Vagina (tissue), 2 donors: ENCODE measurements around the gene KIF3C. TPM values are rescaled to one million over a fixed set of nuclear protein-coding genes. Genes with fewer than 3 reads are reported as not detected.

Experiments
- DNase-seq, 2 donors: peaks; one replicate each; pipeline ENCODE4 v3.0.0-alpha.2; 2017; ENCODE audit errors: extremely low spot score in 2 of 2
- H3K27ac ChIP-seq: fragments of 200-600 bp; sonication (generic); one replicate; pipeline ENCODE4 v1.5.1; 2019
- H3K27me3 ChIP-seq: fragments of 200-600 bp; sonication (generic); one replicate; pipeline ENCODE4 v1.5.1; 2019
- H3K36me3 ChIP-seq, 2 donors: fragments of 200-600 bp; sonication (generic); one replicate each; pipeline ENCODE4 v1.5.1; 2017 to 2019
- H3K4me1 ChIP-seq: fragments of 200-600 bp; sonication (generic); one replicate; pipeline ENCODE4 v1.5.1; 2019
- H3K4me3 ChIP-seq, 2 donors: fragments of 200-600 bp; sonication (generic); 1 replicate in 1 of 2; 2 replicates in 1 of 2; pipeline ENCODE4 v1.5.1; 2016 to 2019
- H3K9me3 ChIP-seq: fragments of 200-600 bp; sonication (generic); one replicate; pipeline ENCODE4 v1.5.1; 2019
- CTCF ChIP-seq, 3 experiments: fragments of 450-650 bp in 2 of 3; fragments of 200-600 bp in 1 of 3; sonication (generic) in 1 of 3; IDR thresholded peaks; one replicate each; pipeline ENCODE4 v1.5.1; 2017 to 2019; ENCODE audit warnings: antibody characterized with exemption in 3 of 3, mild to moderate bottlenecking in 2 of 3, moderate library complexity in 2 of 3
- POLR2A ChIP-seq, 2 donors: fragments of 450-650 bp; IDR thresholded peaks; one replicate each; pipeline ENCODE4 v1.6.1; 2017; ENCODE audit warnings: antibody characterized with exemption in 2 of 2, mild to moderate bottlenecking in 2 of 2, moderate library complexity in 2 of 2
- POLR2AphosphoS5 ChIP-seq, 2 donors: sonication (generic); formaldehyde crosslinking; IDR thresholded peaks; one replicate each; pipeline ENCODE4 v1.9.0; 2017; ENCODE audit warnings: antibody characterized with exemption in 2 of 2, mild to moderate bottlenecking in 2 of 2, low read depth in 1 of 2; ENCODE audit not compliant: insufficient read depth in 1 of 2
- intact Hi-C: fragments of 100-400 bp; cut with DNase I; formaldehyde crosslinking; loops from one replicate; pipeline ENCODE4 v1.15.1; 2023
- total RNA-seq: library from RNA; depleted of rRNA; stranded (reverse); fragments of >200 nt; gene quantifications from one replicate; pipeline ENCODE4 v1.2.3, GENCODE V29; 2016

KIF3C gene
- total RNA-seq, 1 donor from 2014 or later, result 9.3 TPM

GRCh38 chr2:25988134-25988533, 5.8 kb upstream of the KIF3C start:
- Histone ChIP-seq H3K9me3 (no peaks in the 10 kb centered on the region), H3K4me3 (no peak overlapping the region), H3K27me3 (no peaks in the 10 kb centered on the region), H3K4me1 (peaks cover 7% of the 10 kb centered on the region), H3K36me3 (no peaks in the 10 kb centered on the region), H3K27ac (no peak overlapping the region)
- intact Hi-C loops, result no loop called here
- no peak for DNase-seq
- TF ChIP-seq CTCF (IDR thresholded peaks at IDR 0.05) (no peak), POLR2AphosphoS5 (IDR thresholded peaks at IDR 0.05; ENCODE audit: insufficient read depth in 1 of 2, low read depth in 1 of 2) (no peak), POLR2A (IDR thresholded peaks at IDR 0.05) (no peak)

- intact Hi-C loops, result no loop called here
- Histone ChIP-seq H3K36me3 (no peaks in the 10 kb centered on the region), H3K4me3 (no peak overlapping the region), H3K27ac (no peak overlapping the region), H3K4me1 (peaks cover 33% of the 10 kb centered on the region), H3K9me3 (no peaks in the 10 kb centered on the region), H3K27me3 (no peaks in the 10 kb centered on the region)
- TF ChIP-seq CTCF (IDR thresholded peaks at IDR 0.05) (no peak), POLR2AphosphoS5 (IDR thresholded peaks at IDR 0.05; ENCODE audit: insufficient read depth in 1 of 2, low read depth in 1 of 2) (no peak), POLR2A (IDR thresholded peaks at IDR 0.05) (no peak)
- DNase-seq, result no peak
Measured at GRCh38 chr2:25983735-25984134, 1.4 kb upstream of the KIF3C start.

GRCh38 chr2:25982968-25983280, 627 bp upstream of the KIF3C start:
- DNase-seq, result no peak
- no peaks in the 10 kb centered on the region for H3K27me3 ChIP-seq
- no peaks in the 10 kb centered on the region for H3K9me3 ChIP-seq
- no peaks in the 10 kb centered on the region for H3K36me3 ChIP-seq
- peak overlapping the region; percentile 65 to 73 for H3K4me3 ChIP-seq
- TF ChIP-seq POLR2A (IDR thresholded peaks at IDR 0.05), result no peak
- no peak for TF ChIP-seq CTCF (IDR thresholded peaks at IDR 0.05)
- TF ChIP-seq POLR2AphosphoS5 (IDR thresholded peaks at IDR 0.05; ENCODE audit: insufficient read depth in 1 of 2, low read depth in 1 of 2), result no peak
- peaks cover 41% of the 10 kb centered on the region for H3K4me1 ChIP-seq
- H3K27ac ChIP-seq, result peak overlapping the region; percentile 73
- intact Hi-C loops, result no loop called here

- no peaks in the 10 kb centered on the region for H3K27me3 ChIP-seq
- intact Hi-C loops, result no loop called here
- H3K9me3 ChIP-seq, result no peaks in the 10 kb centered on the region
- H3K4me3 ChIP-seq, result peak overlapping the region; percentile 65 to 73
- no peaks in the 10 kb centered on the region for H3K36me3 ChIP-seq
- DNase-seq, result no peak
- peaks cover 52% of the 10 kb centered on the region for H3K4me1 ChIP-seq
- TF ChIP-seq POLR2A (IDR thresholded peaks at IDR 0.05) (no peak), POLR2AphosphoS5 (IDR thresholded peaks at IDR 0.05; ENCODE audit: insufficient read depth in 1 of 2, low read depth in 1 of 2) (peak in 1 of 2 donors; percentile 20)
- peak overlapping the region; percentile 73 for H3K27ac ChIP-seq
Measured at GRCh38 chr2:25981596-25982272, 563 bp downstream of the KIF3C start.

GRCh38 chr2:25980951-25981350, 1.3 kb downstream of the KIF3C start:
- no peaks in the 10 kb centered on the region for H3K27me3 ChIP-seq
- H3K9me3 ChIP-seq, result no peaks in the 10 kb centered on the region
- TF ChIP-seq CTCF (IDR thresholded peaks at IDR 0.05) (no peak), POLR2AphosphoS5 (IDR thresholded peaks at IDR 0.05; ENCODE audit: insufficient read depth in 1 of 2, low read depth in 1 of 2) (no peak), POLR2A (IDR thresholded peaks at IDR 0.05) (no peak)
- no peak overlapping the region for H3K27ac ChIP-seq
- H3K36me3 ChIP-seq, result no peaks in the 10 kb centered on the region
- DNase-seq, result no peak
- peak overlapping the region in 1 of 2 donors; percentile 65 for H3K4me3 ChIP-seq
- H3K4me1 ChIP-seq, result peaks cover 52% of the 10 kb centered on the region
- intact Hi-C loops, result no loop called here
